ENCODE measurements around the gene WIPF2. TPM values are rescaled to one million over a fixed set of nuclear protein-coding genes. Genes with fewer than 3 reads are reported as not detected.

WIPF2 gene
- total and polyA plus RNA-seq, 2 donors from 2014 or later: 9.9 to 36.4 TPM

- H3K9ac ChIP-seq (ENCODE audit: low read length in 3 of 3): peak overlapping the region in 1 of 3 donors; percentile 17
- peaks cover 9 to 73% (median 52%) of the 10 kb centered on the region in 3 donors for H3K4me1 ChIP-seq (ENCODE audit: control insufficient read depth in 2 of 3, insufficient read depth in 2 of 3, low read depth in 1 of 3, low read length in 3 of 3)
- no peaks in the 10 kb centered on the region for H3K9me3 ChIP-seq (ENCODE audit: control insufficient read depth in 2 of 3, insufficient read depth in 1 of 3, low read length in 3 of 3)
- H3K27me3 ChIP-seq (ENCODE audit: control insufficient read depth, insufficient read depth, low read length): no peaks in the 10 kb centered on the region
- TF ChIP-seq CTCF (IDR thresholded peaks at IDR 0.05; ENCODE audit: borderline replicate concordance, extremely low read depth, insufficient read depth): no peak
- H3K4me3 ChIP-seq (ENCODE audit: low read length in 3 of 3): no peak overlapping the region
- DNase-seq: peak in 3 of 5 donors; percentile 67 to 72 (median 72)
- no peaks in the 10 kb centered on the region for H3K36me3 ChIP-seq (ENCODE audit: control insufficient read depth in 2 of 3, insufficient read depth in 3 of 3, low read length in 3 of 3)
- no peak for FAIRE-seq
- peak overlapping the region; percentile 38 to 72 for H3K27ac ChIP-seq (ENCODE audit: low read depth in 2 of 2, low read length in 2 of 2)
- intact Hi-C loops (cut with DNase I): no loop called here
Observed at GRCh38 chr17:40313668-40314583, 94.8 kb downstream of the WIPF2 start.

GRCh38 chr17:40314584-40314956 is 95.5 kb downstream of the WIPF2 start:
- Histone ChIP-seq H3K4me3 (ENCODE audit: low read length in 3 of 3) (no peak overlapping the region), H3K27me3 (ENCODE audit: control insufficient read depth, insufficient read depth, low read length) (no peaks in the 10 kb centered on the region), H3K4me1 (ENCODE audit: control insufficient read depth in 2 of 3, insufficient read depth in 2 of 3, low read depth in 1 of 3, low read length in 3 of 3) (peaks cover 9 to 70% (median 47%) of the 10 kb centered on the region in 3 donors), H3K27ac (ENCODE audit: low read depth in 2 of 2, low read length in 2 of 2) (peak overlapping the region in 1 of 2 donors; percentile 71), H3K36me3 (ENCODE audit: control insufficient read depth in 2 of 3, insufficient read depth in 3 of 3, low read length in 3 of 3) (no peaks in the 10 kb centered on the region), H3K9me3 (ENCODE audit: control insufficient read depth in 2 of 3, insufficient read depth in 1 of 3, low read length in 3 of 3) (no peaks in the 10 kb centered on the region), H3K9ac (ENCODE audit: low read length in 3 of 3) (no peak overlapping the region)
- intact Hi-C loops (cut with DNase I): no loop called here
- TF ChIP-seq CTCF (IDR thresholded peaks at IDR 0.05; ENCODE audit: borderline replicate concordance, extremely low read depth, insufficient read depth): no peak
- DNase-seq (peak in 4 of 5 donors; percentile 54 to 98 (median 82)), FAIRE-seq (no peak)

- Histone ChIP-seq H3K27me3 (ENCODE audit: control insufficient read depth, insufficient read depth, low read length) (no peaks in the 10 kb centered on the region), H3K9ac (ENCODE audit: low read length in 3 of 3) (no peak overlapping the region), H3K9me3 (ENCODE audit: control insufficient read depth in 2 of 3, insufficient read depth in 1 of 3, low read length in 3 of 3) (no peaks in the 10 kb centered on the region), H3K4me1 (ENCODE audit: control insufficient read depth in 2 of 3, insufficient read depth in 2 of 3, low read depth in 1 of 3, low read length in 3 of 3) (peaks cover 6 to 69% (median 47%) of the 10 kb centered on the region in 3 donors), H3K4me3 (ENCODE audit: low read length in 3 of 3) (no peak overlapping the region), H3K36me3 (ENCODE audit: control insufficient read depth in 2 of 3, insufficient read depth in 3 of 3, low read length in 3 of 3) (no peaks in the 10 kb centered on the region), H3K27ac (ENCODE audit: low read depth in 2 of 2, low read length in 2 of 2) (peak overlapping the region in 1 of 2 donors; percentile 13)
- no peak for TF ChIP-seq CTCF (IDR thresholded peaks at IDR 0.05; ENCODE audit: borderline replicate concordance, extremely low read depth, insufficient read depth)
- intact Hi-C loops (cut with DNase I): no loop called here
- FAIRE-seq (no peak), DNase-seq (no peak)
Observed at GRCh38 chr17:40315206-40315605, 96.1 kb downstream of the WIPF2 start.
